CD4-positive, alpha-beta T cell treated with Interleukin-6 at 100 ng/mL for 8 hours (primary cell): ENCODE data around the gene LDB3.
"Not testable (repeated sequence)": the region's sequence is repeated elsewhere in the genome, so short reads cannot be mapped to it uniquely, and the experiment has no call there.

Experiments
- DNase-seq: peaks from one replicate; pipeline ENCODE4 v3.0.0-alpha.2; 2020; ENCODE audit warnings: mixed read lengths, low spot score

Gene LDB3

GRCh38 chr10:86733260-86733671 lies 65.0 kb downstream of the LDB3 start:
- no peak for DNase-seq

- DNase-seq = no peak
Measured at GRCh38 chr10:86734207-86734988, 66.1 kb downstream of the LDB3 start.

GRCh38 chr10:86735278-86735677 lies 67.0 kb downstream of the LDB3 start:
- DNase-seq = not testable (repeated sequence)

DNA sequence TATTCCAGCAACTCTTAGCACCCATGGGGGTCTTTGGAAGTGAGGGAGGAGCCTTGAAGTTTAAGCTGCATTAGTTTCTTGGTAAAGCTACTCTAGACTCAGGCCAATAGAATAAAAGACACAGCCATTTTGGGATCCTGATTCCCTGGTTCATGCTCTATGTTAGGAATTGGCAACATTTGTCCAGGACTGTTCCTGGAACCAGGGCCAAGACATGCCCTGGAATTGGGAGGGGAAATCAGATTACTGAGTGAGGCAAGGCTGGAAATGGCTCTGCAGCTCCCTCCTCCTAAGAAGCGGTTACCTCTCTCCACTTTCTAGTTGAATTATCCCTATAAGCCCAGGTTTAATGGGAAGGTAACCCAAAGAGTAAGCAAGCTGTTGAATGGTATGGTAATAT lies 73.9 kb downstream of the LDB3 start:
- no peak for DNase-seq

DNA sequence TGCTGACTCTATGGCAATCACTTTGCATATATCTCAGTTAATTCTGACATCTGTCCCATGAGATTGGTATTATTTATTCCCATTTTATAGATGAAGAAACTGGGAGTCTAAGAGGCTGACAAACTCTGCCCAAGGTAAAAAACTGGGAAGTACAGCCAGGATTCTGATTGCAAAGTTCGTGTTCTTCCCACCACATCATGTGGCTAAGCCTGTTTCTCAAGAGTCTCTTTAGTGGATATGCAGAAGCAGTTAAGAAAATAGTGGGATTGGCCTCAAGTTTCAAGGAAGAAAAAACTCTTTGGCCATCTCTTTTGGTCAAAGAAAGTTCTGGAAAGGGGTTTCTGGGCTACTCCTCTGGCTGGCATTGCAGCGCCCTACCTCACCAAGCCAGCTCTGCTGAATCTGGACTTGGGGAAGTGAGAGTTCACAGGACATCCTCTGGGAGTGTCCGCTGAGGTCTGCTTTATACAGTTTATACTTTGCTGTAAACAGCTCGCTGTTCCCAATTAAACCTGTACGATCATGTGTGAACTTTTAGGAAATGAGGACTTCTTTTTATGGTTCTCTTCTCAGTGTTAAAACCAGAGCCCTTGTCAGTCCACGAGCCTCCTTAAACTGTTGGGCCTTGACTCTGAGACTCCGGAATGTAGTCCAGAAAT lies 75.9 kb downstream of the LDB3 start:
- DNase-seq = no peak

- DNase-seq = no peak
Measured at GRCh38 chr10:86747796-86748581, 79.7 kb downstream of the LDB3 start.

DNA sequence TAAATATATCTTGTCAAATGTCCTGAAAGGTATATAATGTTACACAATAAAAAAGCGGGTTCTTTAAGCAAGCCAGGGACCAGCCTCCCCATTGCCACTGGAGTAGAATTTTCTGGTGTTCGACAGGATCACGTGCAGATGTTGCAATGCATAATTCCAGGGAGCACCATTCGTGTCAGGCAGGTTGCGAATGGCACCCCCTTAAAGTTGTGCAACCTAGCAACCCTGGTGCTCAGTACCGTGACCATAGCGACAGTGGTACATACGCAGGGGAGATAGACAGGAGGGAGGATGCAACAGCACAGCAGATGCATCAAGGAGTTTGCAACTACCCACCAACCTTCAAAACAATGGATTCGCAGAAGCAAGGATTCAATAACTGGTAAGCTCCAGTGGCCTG lies 81.5 kb downstream of the LDB3 start:
- no peak for DNase-seq

- no peak for DNase-seq
Measured at GRCh38 chr10:86751477-86751876, 83.2 kb downstream of the LDB3 start.

DNA sequence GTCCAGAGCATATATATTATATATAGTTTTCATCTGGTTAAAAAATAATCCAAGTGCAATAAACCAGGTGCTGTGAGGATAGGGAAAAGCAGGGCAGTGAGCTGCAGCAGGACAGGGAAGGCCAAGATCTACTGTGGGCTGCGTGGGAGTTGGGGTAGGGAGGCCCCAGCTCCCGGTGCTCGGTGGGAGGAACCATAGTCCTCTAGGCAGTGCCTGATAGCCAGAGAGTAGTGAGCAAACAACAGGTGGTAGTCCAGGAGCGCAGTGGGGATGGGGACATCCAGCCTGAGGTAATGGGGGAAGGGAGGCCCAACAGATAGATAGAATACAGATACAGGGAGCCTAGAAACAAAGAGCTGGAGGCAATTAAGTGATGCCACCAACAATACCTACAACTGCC lies 84.0 kb downstream of the LDB3 start:
- no peak for DNase-seq

- DNase-seq = no peak
Measured at GRCh38 chr10:86753051-86753450, 84.7 kb downstream of the LDB3 start.

DNA sequence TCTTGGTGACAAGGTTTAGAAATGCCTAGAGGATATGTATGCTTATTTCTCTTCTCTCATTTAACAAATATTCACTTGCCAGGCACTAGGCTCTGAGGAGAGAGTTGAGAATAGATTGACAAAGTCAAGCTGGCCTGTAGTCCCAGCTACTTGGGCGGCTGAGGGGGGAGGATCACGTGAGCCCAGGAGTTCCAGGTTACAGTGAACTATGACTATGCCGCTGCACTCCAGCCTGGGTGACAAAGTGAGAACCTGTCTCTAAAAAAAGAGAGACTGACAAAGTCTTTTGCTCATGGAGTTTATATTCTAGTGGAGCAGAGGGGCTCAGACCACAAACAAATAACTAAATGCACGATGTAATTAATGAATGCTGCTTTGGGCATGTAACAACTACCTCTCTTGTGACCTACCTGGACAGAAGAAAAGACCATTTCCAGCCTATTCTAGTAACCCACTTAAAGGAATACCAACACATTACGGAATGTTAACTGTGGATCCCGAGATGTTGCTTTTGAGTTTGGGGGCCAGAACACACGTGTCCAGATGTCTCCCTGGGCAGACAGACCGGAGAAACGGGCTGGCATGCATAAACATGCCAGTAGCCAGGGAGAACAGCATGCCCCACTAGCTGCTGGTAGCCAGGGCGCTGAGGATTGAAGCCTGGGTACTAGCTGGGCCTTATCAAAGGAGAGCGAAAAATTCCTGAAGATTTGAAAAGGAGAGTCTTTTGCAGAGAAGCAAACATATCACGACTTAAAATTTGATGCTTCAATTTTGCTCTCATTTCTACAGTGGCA lies 85.5 kb downstream of the LDB3 start:
- no peak for DNase-seq

GRCh38 chr10:86755454-86755739 lies 87.1 kb downstream of the LDB3 start:
- DNase-seq = no peak

GRCh38 chr10:86755740-86756510 lies 87.6 kb downstream of the LDB3 start:
- peak; percentile 84 for DNase-seq

- DNase-seq = no peak
Measured at GRCh38 chr10:86756511-86757112, 88.3 kb downstream of the LDB3 start, which contains the start of gene BMPR1A. Gene BMPR1A, plus strand, starts transcription at chr10:86756619. Its CDS starts 119,400 bp downstream, at chr10:86876019.

GRCh38 chr10:86757113-86757972 lies 89.0 kb downstream of the LDB3 start:
- DNase-seq = no peak

DNA sequence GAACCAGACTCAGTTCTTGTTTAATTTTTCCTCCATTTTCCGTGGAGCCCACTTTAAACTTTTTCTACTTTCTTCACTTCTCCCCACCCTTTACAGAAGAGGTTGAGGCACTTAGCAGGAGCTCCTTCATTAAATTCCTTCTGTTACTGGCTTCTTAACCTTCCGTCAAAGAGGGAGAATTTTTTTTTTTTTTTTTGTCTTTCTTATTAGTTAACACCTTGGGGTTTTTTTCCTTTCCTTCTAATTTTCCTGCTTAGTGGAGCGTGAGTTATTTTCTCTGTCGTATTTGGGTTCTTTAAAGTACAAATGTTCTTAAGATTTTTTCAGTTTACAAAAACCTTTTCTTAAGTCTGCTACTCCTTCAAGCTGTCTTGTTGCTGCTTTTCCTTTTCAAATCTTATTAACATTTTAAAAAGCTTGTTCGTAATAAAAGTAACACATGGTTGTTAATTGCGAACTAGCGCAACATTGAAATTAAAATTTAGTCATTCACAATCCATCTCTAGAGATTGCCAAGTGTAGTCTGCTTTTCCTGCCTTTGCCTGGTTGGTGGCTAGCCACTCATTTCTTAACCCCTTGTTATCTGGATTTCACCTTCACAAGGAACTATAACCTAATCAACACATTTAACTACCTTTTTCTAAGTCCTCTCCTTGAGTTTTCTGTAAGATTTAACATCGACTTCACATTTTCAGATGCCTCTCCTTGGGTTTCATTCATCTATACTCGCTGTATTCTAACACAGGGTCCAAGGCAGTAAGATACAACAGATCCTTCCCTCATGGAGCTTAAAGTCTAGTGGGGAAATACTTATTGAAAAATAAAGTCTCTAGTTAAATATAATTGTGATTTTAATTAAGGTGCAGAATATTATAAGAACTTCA lies 90.1 kb downstream of the LDB3 start:
- no peak for DNase-seq

GRCh38 chr10:86759073-86759672 lies 90.9 kb downstream of the LDB3 start:
- no peak for DNase-seq

- DNase-seq = no peak
Measured at GRCh38 chr10:86763404-86763803, 95.1 kb downstream of the LDB3 start.

DNA sequence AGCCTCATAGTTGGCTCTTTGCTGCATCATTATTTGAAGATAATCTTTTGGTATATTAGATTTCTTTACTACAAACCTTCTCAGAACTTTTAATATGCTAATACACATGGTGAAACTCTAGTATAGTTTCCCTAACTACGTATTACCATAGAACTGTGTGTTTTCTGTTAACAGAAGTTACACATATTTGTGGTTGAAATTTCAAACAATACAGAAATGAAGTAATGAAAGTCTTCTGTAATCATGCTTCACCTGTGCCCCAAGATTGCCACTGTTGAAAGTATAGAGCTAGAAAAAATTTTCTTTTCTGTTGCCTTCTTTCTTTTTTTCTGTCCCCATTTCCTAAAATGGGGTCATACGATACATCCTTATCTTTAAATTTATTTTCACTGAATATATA lies 97.2 kb downstream of the LDB3 start:
- no peak for DNase-seq
